WTC11 (cell line): Measurements from ENCODE around the gene ZACN.

Source experiments
- ZBTB21 ChIP-seq: sonication (generic); formaldehyde crosslinking; IDR thresholded peaks from 2 replicates; pipeline ENCODE4 v1.8.1; 2023; ENCODE audit warnings: mild to moderate bottlenecking, missing genetic modification reagents, borderline replicate concordance
- TF ChIP-seq, protein P1 (sequence below): sonication (generic); formaldehyde crosslinking; IDR thresholded peaks from 2 replicates; pipeline ENCODE4 v1.8.1; 2022; ENCODE audit warnings: low read depth, mild to moderate bottlenecking, moderate library complexity, missing genetic modification reagents, borderline replicate concordance
- TF ChIP-seq, protein P2 (sequence below): fragments of 200-600 bp; IDR thresholded peaks from 2 replicates; pipeline ENCODE4 v1.8.0; 2022; ENCODE audit warnings: antibody characterized with exemption

DNA sequence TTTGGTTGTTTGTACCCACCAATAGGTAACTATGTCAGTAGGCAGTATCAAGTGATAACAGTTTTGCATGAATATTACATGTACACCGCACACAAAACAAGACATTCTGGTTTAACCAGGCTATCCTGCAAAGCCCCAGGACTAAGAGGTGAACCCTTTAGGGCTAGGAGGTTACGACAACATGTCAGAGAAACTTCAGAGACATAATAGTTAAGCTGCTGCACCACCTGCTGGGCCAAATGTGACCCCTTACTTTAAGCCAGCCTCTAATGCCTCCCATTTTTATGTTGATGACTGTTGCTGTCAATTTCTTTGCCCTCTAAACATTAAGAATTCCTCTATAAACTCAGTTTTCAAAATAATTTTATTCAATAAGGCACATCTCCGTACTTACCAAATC, 22.1 kb upstream of the ZACN start:
- TF ChIP-seq, protein P1, sequence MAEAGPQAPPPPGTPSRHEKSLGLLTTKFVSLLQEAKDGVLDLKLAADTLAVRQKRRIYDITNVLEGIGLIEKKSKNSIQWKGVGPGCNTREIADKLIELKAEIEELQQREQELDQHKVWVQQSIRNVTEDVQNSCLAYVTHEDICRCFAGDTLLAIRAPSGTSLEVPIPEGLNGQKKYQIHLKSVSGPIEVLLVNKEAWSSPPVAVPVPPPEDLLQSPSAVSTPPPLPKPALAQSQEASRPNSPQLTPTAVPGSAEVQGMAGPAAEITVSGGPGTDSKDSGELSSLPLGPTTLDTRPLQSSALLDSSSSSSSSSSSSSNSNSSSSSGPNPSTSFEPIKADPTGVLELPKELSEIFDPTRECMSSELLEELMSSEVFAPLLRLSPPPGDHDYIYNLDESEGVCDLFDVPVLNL, result no peak
- TF ChIP-seq ZBTB21, result no peak
- TF ChIP-seq, protein P2, sequence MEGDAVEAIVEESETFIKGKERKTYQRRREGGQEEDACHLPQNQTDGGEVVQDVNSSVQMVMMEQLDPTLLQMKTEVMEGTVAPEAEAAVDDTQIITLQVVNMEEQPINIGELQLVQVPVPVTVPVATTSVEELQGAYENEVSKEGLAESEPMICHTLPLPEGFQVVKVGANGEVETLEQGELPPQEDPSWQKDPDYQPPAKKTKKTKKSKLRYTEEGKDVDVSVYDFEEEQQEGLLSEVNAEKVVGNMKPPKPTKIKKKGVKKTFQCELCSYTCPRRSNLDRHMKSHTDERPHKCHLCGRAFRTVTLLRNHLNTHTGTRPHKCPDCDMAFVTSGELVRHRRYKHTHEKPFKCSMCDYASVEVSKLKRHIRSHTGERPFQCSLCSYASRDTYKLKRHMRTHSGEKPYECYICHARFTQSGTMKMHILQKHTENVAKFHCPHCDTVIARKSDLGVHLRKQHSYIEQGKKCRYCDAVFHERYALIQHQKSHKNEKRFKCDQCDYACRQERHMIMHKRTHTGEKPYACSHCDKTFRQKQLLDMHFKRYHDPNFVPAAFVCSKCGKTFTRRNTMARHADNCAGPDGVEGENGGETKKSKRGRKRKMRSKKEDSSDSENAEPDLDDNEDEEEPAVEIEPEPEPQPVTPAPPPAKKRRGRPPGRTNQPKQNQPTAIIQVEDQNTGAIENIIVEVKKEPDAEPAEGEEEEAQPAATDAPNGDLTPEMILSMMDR, result no peak
